ENCODE data around the gene FBXW11. TPM values are rescaled to one million over a fixed set of nuclear protein-coding genes. Genes with fewer than 3 reads are reported as not detected.

Gene FBXW11
- total RNA-seq, 4 donors from 2014 or later, result 40.7 to 76.7 (median 49.1) TPM

GRCh38 chr5:171848486-171848885 is 158.0 kb downstream of the FBXW11 start:
- Histone ChIP-seq H3K27ac (no peak overlapping the region), H3K4me1 (no peaks in the 10 kb centered on the region), H3K27me3 (no peaks in the 10 kb centered on the region), H3K9me3 (no peaks in the 10 kb centered on the region), H3K36me3 (no peaks in the 10 kb centered on the region), H3K4me3 (no peak overlapping the region)
- TF ChIP-seq POLR2A (IDR thresholded peaks at IDR 0.05) (no peak), CTCF (IDR thresholded peaks at IDR 0.05) (no peak)
- no peak for DNase-seq

GRCh38 chr5:171848006-171848405 is 158.4 kb downstream of the FBXW11 start:
- H3K9me3 ChIP-seq, result no peaks in the 10 kb centered on the region
- DNase-seq, result no peak
- no peaks in the 10 kb centered on the region for H3K27me3 ChIP-seq
- TF ChIP-seq CTCF (IDR thresholded peaks at IDR 0.05), result no peak
- TF ChIP-seq POLR2A (IDR thresholded peaks at IDR 0.05), result no peak
- H3K27ac ChIP-seq, result no peak overlapping the region
- no peaks in the 10 kb centered on the region for H3K36me3 ChIP-seq
- no peaks in the 10 kb centered on the region for H3K4me1 ChIP-seq
- H3K4me3 ChIP-seq, result no peak overlapping the region

- Histone ChIP-seq H3K4me1 (no peaks in the 10 kb centered on the region), H3K27ac (no peak overlapping the region), H3K36me3 (no peaks in the 10 kb centered on the region), H3K9me3 (no peaks in the 10 kb centered on the region), H3K4me3 (no peak overlapping the region), H3K27me3 (no peaks in the 10 kb centered on the region)
- TF ChIP-seq CTCF (IDR thresholded peaks at IDR 0.05) (no peak), POLR2A (IDR thresholded peaks at IDR 0.05) (no peak)
- DNase-seq, result no peak
These were observed 159.4 kb downstream of the FBXW11 start for GRCh38 chr5:171847026-171847425.

DNA sequence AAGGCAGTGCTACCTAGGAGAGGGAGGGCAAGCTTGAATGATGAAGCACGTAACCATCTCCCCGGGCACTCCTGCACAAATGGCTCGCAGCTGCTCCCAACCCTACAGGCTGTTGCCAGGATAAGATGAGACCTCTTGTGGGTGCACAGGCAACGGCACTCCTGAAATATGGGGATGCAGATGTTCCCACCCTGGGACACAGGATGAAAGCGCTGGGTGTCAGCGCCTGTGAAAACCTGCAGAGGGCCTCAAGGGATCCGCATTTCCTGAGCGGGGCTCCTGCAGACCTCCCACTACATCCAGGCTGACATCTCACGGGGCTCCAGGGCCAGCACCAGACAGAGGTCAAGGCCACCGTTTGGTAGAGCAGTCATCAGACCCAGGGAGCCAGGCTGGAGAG is 160.1 kb downstream of the FBXW11 start:
- no peak overlapping the region for H3K4me3 ChIP-seq
- no peaks in the 10 kb centered on the region for H3K4me1 ChIP-seq
- H3K36me3 ChIP-seq, result no peaks in the 10 kb centered on the region
- no peak for DNase-seq
- H3K27me3 ChIP-seq, result no peaks in the 10 kb centered on the region
- TF ChIP-seq CTCF (IDR thresholded peaks at IDR 0.05), result no peak
- TF ChIP-seq POLR2A (IDR thresholded peaks at IDR 0.05), result no peak
- H3K9me3 ChIP-seq, result no peaks in the 10 kb centered on the region
- no peak overlapping the region for H3K27ac ChIP-seq

DNA sequence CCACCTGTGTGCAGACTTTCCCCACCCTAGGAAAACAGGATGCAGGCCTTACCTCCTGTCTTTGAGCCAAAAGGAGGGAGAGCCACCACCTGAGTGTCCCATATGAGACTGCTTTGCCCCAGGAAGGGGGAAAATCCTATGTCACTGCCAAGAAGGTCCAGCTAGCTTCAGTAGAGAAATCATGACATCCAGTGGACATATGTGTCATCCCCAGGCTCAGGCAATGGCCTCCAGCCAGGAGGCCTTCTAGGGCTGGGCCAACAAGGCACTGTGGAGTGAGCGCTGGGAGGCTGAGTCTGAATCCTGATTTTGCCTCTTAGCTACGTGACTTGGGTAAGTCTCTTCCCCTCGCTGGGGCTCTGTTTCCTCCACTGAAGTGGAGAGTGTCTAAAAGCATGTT is 160.6 kb downstream of the FBXW11 start:
- no peak overlapping the region for H3K27ac ChIP-seq
- H3K36me3 ChIP-seq, result no peaks in the 10 kb centered on the region
- H3K9me3 ChIP-seq, result no peaks in the 10 kb centered on the region
- H3K4me1 ChIP-seq, result no peaks in the 10 kb centered on the region
- no peaks in the 10 kb centered on the region for H3K27me3 ChIP-seq
- no peak overlapping the region for H3K4me3 ChIP-seq
- DNase-seq, result no peak
- no peak for TF ChIP-seq CTCF (IDR thresholded peaks at IDR 0.05)
- TF ChIP-seq POLR2A (IDR thresholded peaks at IDR 0.05), result no peak

DNA sequence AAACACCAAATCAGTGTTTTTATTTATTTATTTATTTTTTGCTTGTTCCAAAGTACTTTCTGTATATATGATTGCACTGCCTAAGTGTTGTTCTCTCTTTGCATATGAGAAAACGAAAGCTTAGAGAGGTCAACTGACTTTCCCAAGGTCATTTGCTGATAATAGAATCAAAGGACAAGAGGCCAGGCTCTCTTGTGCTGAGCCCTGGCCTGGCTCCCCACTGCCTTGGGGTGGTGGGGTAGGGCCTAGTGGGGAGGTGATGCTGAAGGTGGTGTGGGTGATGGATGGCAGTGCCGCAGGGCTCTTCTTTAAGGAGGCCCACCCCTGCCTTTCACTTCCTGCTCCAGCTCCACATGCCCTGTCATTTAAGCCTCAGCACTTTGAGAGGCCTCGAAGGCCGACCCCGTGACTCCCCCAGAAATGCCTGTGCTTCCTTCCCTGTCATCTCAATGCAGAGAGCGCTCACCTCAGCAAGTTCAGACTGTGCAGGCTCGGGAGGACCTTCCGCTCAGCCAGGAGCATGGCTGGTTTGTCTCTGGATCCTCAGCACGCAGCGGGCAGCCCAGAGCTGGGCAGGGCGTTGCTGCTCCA is 161.3 kb downstream of the FBXW11 start:
- H3K27ac ChIP-seq, result no peak overlapping the region
- H3K36me3 ChIP-seq, result no peaks in the 10 kb centered on the region
- no peaks in the 10 kb centered on the region for H3K27me3 ChIP-seq
- DNase-seq, result no peak
- no peak overlapping the region for H3K4me3 ChIP-seq
- H3K9me3 ChIP-seq, result no peaks in the 10 kb centered on the region
- TF ChIP-seq CTCF (IDR thresholded peaks at IDR 0.05) (no peak), POLR2A (IDR thresholded peaks at IDR 0.05) (no peak)
- no peaks in the 10 kb centered on the region for H3K4me1 ChIP-seq
